Suppressor macrophage treated with lipopolysaccharide for 1 hour (primary cell): ENCODE data around the gene RHBDD1.

Experiments
- DNase-seq, 3 donors: peaks; one replicate each; pipeline ENCODE4 v3.0.0-alpha.2; 2020 to 2022

The RHBDD1 gene, protein sequence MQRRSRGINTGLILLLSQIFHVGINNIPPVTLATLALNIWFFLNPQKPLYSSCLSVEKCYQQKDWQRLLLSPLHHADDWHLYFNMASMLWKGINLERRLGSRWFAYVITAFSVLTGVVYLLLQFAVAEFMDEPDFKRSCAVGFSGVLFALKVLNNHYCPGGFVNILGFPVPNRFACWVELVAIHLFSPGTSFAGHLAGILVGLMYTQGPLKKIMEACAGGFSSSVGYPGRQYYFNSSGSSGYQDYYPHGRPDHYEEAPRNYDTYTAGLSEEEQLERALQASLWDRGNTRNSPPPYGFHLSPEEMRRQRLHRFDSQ

DNA sequence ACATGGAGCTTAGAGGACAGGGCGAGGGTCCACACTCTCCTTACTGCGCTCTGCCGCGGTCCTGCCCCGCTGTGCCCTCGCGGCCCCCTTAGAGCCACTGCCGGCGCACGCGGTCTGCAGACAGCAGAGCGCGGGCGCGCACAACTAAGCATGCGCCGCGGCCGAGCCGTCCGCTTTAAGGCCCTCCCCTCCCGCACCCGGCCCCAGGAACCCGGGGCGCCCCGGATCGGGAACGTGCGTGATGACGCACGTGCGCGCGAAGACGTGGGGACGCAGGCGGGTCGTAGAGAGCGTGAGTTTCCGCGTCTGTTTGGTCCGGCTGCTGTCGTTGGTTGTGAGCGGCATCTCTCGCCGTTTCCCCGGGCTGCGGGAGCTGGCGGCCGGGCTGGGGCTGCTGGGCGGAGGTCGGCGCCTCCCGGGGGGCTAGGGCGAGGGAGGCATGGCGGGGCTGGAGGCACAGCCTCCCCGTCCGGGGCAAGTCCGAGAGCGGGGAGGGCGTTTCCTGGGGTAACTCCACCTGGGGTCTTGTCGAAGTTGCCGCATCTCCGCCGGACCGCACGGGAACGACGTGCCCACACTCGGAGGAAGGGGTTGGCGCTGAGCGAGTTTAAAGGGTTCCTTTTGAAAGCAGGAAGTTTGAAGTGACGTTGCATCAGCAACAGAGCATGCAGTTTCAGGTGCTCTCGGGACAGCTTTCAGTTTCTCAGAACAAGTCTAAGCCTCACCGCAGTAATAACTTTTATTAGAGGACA lies at the start of gene RHBDD1:
Gene RHBDD1, plus strand, starts transcription at position 259 of the 752 bp plus-strand sequence. CDS start 28,640 bp downstream, outside the sequence.
- peak; percentile 87 to 94 (median 90) for DNase-seq

DNA sequence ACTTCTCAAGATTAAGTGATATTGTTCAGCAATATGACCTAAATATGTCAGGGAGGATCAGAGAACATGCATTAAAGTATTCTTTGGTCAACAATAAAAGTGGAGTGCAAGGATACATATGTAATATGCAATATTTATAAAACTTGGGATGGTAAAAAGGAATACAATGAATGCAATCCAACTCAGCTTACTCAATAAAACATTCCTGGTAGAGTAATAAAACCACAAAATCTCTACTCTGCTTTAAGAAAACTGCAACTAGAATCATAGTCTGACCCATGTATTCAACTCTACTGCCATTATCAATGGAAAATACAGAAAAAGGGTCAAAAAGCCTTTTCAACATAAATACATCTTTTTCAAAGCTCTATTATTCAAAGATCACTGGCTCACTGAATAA lies 47.8 kb upstream of the RHBDD1 start:
- DNase-seq: no peak

DNA sequence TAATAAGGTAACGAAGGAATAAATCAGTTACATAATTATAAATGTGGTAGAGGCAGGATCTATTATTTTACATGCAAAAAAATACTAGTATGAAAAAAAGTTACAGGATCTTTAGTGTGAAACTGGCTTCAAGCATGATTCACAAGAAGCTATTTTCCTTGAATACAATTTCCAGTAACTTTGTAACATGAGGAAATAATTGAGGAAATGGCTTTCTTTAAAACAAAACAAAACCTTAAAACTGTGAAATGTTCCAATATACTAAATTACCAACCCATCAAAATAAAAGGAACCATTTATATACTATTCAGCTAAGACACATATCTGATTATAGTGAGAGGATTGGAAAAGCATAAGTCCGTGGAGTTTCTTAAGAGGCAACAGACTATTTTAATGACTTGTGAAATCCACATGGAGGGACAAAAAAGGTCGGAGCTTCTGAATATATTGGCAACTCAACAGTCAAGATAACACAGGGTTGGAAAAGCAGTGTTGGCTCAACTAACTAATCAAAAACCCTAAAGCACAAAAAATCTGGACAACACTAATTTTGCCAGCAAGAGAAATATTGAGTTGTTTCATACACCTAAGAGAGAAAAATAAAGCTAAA lies 46.9 kb upstream of the RHBDD1 start:
- DNase-seq: no peak

DNA sequence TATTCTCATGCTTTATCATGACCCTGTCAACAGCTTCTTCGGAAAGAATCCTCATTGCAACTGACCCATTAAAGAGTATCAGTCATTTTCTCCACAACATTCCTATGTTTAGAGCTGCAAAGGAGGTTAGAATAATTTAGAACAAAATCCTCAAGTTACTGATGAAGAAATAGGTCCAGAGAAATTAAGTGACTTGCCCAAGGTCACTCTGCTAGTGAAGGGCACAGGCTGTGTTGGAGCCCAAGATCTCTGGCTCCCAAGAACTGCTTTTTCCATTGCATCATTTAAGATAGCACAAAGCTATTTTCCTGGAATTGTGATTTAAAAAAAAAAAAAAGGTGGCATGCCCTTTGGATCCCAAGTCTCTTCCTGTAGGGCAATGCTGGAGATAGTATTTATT lies 45.8 kb upstream of the RHBDD1 start:
- DNase-seq: no peak

DNA sequence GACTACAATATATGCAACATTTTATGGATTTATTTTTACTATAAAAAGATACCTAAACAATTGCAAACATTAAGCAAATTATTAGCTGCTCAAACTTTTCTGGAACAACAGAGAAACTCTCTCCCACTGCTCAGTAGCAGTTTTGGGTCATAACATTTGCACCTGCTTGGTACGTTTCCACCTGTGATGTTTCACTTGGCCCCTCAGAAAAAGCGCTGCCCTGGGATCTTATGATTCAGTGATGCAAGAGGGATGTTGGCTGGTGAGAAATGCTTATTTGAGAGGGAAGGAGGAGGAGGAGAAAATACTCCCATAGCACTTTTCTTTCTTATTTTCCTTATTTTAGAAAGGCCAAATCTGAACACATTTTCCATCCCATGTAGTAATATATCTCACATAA lies 45.4 kb upstream of the RHBDD1 start:
- DNase-seq: no peak

DNA sequence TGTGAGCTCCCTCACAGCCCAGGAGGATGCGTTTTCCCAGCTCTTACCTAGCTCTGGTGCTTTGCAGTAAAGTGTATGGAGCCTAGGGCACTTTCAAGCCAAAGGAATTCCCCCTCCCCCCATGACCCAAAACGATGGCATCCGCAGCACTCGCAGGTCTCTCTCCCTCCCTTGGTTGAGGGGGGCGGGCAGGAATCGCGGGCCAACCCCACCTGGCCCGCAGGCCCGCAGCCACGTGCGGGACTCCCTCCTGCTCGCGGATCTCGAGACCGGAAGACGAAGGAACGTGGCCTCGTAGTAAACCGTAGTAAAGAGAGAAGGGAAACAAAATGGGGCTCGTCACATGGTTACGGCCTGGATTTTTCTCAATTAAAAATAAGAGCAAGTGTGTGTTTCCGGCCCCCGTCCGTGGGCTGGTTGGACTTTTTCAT lies 44.8 kb upstream of the RHBDD1 start:
- peak in 2 of 3 donors; percentile 58 to 68 for DNase-seq

DNA sequence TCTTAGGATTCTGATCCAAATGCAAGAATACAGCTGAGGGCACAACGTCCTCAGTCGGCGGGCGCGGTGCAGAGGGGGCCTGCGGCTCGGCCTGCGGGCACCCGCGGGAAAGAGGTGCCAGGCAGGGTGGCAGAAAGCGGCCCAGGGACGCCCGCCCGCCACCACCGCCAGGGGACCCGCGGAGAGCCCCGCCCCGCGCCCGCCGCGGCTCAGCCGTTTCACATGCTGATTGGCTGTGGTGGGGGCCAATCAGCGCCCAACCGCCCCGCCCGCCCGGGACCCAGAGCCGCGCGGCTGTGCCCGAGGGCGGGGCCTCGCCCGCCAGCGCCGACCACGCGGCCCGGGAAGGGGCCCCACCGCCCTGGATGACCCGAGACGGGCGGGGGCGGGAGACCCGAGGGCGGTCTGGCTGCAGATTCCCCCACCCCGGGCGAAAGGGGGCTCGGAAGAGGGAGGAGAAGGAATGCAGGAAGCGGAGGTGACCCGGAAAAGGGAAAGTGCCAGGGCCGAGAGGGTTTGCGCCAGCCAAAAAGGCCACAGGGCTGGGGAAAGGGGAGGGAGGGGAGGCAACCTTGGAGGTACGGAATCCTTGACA lies 44.3 kb upstream of the RHBDD1 start:
- DNase-seq: peak; percentile 90 to 98 (median 96)

DNA sequence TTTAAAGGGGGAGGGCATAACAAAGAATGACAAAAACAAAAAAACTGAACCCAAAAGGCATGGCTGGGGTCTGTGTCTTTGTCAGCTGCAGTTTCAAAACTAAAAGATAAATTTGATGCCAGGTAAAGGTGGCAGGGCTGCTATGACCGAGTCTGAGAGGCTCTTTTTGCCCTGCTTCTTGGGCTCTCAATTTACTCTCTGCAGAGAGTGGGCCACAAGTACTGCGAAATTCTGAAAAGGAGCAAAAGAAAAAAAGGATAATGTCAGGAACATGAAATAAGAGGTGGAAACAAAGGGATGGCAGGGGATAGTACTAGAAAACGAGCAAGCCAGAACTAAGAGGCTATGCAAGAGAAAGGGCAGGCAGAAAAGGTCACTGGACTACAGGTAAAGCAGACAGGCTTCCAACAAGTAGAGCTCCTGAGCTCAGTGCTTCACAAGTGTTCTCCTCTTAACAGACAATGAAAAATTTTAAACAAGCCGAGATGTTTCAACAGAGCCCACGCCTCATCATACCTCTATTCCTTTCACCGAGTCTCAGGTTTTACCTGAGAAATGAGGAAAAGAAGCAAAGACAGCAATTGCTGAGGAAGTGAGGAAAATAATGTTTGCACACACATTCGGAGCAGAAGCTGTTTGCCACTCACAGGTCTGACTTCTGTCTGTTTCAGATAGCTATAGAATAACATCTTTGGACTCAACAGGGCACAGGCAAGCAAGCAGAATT lies 43.5 kb upstream of the RHBDD1 start:
- DNase-seq: no peak

DNA sequence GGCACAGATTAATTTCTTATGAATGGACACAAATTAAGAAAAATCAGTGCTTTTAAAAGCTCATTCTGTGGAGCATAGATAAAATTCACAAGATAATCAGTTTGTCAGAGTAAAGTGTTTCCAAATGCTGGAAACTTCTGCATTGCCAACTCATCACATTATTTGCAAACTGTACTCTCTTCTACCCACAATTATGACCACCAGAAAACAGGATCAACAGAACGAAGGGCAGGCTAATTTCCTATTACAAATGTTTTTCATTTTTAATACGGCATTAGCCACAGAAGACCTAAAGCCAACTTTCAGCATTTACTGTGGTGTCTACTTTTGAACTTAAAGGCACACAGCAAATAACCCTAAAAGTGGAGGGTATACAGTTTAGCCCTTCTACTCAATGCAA lies 42.2 kb upstream of the RHBDD1 start:
- peak; percentile 27 to 72 (median 67) for DNase-seq

DNA sequence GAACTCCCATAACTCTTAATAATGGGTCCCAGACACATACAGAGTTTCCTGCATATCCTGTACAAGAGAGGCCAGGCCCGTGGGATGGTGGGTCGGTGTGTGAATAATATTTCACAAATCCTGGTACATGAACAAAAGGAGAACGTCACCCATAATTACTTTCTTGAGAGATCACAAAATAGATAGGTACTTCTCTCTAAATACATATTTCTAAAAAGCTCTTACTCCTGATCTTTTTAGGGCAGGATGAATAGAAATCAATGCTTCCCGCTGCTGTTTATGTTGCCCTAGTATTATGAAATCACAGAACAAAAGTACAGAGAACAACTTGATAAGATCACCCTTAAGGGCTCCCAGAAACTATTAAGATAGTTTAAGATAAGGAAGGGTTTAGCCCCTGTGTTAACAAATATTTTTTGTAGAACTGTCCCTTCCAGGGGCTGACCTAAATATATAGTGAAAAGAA lies 41.6 kb upstream of the RHBDD1 start:
- DNase-seq: no peak

DNA sequence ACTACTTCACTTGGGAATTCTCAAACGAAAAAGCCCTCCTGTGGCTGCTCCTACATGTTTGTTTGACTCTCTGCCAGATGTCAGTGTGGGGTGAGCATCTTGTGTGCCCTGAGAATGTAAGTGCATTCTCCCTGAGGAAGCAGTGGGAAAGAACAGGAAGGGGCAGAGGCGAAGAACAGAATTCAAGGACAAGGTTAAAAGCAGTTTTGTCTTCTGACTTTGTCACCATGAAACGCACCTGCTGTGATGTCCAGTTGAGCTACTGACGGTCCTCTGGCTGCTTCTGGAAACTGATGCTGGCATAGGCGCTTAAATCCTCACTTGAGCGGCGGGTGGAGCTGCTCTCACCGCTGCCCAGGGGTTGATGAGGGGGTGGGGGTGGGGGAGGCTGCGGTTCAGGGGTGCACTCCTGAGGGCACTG lies 41.1 kb upstream of the RHBDD1 start:
- DNase-seq: no peak

DNA sequence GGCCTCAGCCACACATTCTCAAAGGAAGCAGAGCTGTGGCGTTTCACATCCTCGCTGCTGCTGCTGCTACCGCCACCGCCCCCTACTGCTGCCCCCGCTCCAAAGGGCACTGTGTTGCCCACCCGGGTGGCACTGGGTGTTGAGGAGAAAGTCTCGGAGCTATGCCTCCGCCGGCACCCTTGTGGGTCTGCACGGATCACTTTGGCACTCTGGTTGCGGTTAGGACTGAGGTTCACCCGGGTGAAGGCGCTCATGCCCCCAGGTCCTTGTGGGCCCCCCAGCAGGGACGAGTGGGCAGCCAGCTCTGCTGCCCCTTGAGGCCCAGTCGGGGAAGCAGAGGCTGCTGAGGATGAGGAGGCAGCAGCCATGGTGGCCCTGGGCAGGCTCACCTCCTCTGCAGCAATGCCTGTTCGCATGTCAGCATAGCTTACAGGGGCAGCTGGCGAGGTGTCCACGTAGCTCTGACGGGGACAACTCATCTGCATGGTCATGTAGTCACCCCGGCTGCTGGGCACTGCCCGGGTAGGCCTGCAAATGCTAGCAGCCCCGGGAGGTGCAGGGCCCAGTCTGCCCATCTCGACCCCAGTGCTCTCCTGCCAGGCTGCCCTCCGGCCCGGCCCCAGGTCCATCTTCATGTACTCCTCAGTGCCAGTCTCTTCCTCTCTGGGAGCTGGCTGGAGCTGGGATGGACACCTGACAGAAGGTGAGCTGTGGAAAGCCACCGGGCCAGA lies 40.4 kb upstream of the RHBDD1 start:
- DNase-seq: no peak

DNA sequence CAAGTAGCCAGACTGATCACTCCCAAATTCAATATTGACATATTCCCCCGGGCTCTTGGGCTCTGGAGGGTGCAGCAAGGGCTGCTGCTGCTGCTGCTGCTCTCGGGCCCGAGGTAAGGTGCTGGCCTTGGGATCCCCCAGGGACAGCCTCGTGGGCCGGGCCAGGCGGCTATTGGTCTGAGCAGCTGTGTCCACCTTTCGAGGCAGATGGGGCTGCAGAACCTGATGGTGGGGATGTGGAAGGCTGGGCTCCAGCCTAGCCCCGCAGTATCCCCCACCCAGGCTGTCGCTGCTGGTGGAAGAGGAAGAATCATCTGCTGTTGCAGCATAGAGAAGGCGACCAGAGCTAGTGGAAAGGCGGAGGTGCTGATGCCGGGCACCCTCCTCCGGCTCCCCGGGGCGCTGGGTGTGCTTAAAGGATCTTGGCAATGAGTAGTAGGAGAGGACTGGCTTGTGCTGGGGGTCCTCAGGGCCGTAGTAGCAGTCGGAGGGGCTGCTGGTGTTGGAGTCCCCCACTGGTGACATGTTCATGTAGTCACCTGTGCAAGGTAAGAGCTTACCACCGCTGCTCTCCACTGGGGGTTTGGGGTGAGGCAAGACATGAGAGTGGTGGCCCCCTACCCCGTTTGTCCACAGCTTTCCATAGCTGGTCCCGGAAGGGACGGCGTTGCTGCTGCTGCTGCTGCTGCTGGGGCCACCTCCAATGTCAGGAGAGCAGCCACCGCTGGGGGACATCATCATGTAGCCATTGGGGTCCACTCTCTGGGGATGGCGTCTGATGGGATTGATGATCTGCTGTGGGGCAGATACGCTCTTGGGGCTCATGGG lies 39.6 kb upstream of the RHBDD1 start:
- DNase-seq: no peak

DNA sequence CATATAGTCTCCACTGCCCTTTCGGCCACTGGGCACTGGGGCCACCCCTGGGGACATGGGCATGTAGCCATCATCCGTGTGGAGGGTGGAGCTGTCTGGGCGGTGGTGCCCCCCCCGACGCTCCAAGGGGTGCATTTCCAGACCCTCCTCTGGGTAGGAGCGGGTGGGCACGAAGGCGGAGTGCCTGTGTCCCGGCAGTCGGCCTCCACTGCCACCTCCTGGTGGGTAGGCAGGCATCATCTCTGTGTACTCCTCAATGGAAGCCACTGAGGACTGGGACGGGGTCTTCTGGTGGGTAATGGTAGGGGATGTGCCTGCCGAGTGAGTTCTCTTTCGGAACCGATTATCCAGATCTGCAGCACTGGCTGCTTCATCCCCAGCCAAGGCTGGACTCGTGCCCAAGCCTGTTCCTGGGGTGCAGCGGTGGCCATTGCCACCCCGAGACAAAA lies 39.0 kb upstream of the RHBDD1 start:
- no peak for DNase-seq

DNA sequence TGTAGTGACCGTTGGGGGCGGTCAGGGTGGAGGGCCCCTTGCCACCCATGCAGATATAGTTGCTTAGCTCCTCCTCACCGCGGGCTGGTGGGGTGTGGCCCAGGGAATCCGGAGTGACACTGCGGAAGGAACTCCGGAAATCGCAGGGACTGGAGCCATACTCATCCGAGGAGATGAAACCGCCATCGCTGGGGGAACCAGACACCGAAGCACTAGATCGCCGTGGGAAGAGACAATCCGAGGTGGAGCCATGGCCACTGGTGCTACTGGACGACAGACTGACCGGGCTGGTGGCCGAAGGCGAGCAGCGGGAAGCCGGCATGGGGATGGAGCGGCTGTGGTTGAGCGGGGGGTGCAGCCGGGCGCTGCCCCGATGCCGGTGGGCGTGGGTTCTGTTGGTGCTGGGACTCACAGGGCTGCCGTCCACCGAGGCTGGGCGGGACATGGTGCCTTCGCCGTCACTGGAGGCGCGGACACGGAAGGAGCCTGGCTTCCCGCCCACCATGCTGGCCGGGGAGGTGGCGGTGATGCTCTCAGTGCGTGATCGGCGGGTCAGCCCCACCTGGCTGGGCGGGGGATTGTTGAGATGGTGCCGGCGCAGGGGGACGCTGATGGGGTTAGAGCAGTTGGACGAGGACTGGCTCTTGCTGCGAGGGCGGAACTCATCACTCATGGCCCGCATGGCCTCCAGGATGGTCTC lies 38.4 kb upstream of the RHBDD1 start:
- no peak for DNase-seq

DNA sequence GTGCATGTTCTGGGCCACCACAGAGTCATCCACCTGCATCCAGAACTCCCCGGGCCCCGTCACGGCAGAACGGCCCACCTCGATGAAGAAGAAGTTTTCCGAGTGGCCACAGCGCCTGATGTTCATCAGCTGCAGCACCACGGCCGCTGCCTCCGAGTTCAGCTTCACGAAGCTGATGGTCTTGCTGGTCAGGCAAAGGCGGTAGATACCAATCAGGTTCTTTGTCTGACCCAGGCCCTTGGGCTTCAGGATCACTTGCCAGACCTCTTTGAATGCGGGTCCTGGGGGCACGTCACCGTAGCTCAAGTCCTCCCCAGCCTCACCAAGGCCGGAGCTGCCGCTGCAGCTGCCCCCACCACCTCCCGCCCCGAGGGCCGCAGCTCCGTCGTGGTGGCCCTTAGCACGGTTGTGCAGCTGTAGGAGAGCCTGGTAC lies 37.8 kb upstream of the RHBDD1 start:
- no peak for DNase-seq

DNA sequence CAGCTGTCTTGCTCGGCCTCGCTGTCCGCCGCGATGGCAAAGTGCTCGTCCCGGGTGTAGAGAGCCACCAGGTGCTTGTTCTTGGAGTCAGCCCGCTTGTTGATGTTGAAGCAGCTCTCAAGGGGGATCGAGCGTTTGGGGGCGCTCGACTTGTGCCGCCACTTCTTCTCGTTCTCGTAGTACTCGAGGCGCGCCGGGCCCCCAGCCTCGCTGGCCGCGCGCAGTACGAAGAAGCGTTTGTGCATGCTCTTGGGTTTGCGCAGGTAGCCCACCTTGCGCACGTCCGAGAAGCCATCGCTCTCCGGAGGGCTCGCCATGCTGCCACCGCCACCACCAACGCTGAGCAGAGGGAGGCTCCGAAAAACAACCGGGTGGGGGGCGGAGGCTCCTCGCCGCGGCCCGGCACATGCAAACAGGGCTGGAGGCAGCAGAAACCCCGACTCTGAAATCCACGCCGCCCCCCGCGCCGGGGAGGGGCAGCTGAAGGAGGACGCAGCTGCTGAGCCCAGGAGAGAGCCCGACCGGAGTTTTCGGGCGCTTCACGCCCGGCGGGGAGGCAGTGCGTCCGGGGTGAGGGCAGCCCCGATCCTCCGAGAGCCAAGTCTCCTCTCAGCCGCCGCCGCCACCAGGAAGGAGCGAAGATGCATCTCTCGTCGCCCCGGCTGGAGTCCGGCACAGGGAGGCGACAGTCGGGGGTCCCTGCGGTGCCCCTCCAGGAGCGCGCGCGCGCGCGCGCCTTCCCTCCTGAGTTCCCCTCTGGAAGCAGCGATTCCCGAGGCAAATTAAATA lies 37.2 kb upstream of the RHBDD1 start:
- DNase-seq: peak in 2 of 3 donors; percentile 35 to 54

DNA sequence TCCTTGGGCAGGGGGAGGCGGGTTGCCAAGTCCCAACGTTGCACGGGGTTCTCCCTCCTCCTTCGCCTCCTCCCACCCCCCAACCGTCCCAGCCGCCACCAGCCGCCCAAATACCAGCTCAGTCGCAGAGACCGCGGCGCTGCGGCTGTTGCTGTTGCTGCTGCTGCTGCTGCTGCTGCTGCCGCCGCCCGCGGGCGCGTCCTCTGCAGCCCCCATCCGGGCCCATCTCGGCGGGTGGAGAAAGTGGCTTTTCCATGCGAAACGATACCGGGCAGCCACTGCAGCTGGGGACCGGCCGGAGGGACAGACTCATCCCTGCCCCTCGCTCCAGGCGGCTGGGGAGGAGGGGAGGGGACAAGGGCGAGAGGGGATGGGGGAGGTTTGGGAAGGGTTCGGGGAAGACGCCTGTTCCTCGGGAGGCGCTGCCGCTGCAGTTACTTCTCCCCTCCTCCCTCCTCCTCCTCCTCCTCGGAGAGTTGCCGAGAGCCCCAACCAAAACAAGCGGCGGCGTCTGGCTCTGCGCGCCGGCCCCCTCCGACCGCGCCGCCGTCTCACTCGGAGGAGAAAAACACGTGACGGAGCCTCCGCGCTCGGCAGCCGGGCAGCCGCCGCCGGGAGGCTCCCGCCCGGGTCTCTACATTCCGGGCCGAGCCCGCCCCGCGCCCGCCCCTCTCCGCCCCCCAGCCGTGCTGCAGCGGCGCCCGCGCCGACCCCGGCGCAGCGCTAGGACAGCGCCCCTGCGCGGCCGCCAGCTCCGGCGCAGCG lies 36.5 kb upstream of the RHBDD1 start, which contains the start of gene IRS1:
Gene IRS1, minus strand, starts transcription at position 610 of the 765 bp plus-strand sequence. CDS start 1,082 bp downstream, outside the sequence.
- peak; percentile 51 to 69 (median 53) for DNase-seq
